Gastrocnemius medialis (tissue), 4 donors: ENCODE data around the gene RPS2. TPM values are rescaled to one million over a fixed set of nuclear protein-coding genes. Genes with fewer than 3 reads are reported as not detected.

Source experiments
- ATAC-seq, 2 donors: fragments of 150-250 bp; one replicate each; pipeline ENCODE4 v1.9.1; 2016
- DNase-seq, 2 donors: peaks; one replicate each; pipeline ENCODE4 v3.0.0-alpha.2; 2019
- H3K27ac ChIP-seq, 4 donors: fragments of 200-600 bp; sonication (generic); 1 replicate in 1 of 4; 2 replicates in 3 of 4; pipeline ENCODE4 v1.5.1; 2016 to 2018; ENCODE audit warnings: mild to moderate bottlenecking in 2 of 4, moderate library complexity in 1 of 4
- H3K27me3 ChIP-seq, 3 donors: fragments of 200-600 bp; sonication (generic) in 2 of 3; 1 replicate in 1 of 3; 2 replicates in 2 of 3; pipeline versions ENCODE4 v1.5.1 to v1.6.0; 2016 to 2019; ENCODE audit warnings: mild to moderate bottlenecking in 1 of 3, moderate library complexity in 1 of 3
- H3K36me3 ChIP-seq, 2 donors: fragments of 200-600 bp; sonication (generic) in 1 of 2; one replicate each; pipeline ENCODE4 v1.5.1; 2017 to 2018
- H3K4me1 ChIP-seq, 2 donors: fragments of 200-600 bp; sonication (generic) in 1 of 2; one replicate each; pipeline ENCODE4 v1.5.1; 2016 to 2017; ENCODE audit warnings: mild to moderate bottlenecking in 2 of 2
- H3K4me3 ChIP-seq, 4 donors: fragments of 200-600 bp; sonication (generic) in 3 of 4; 1 replicate in 1 of 4; 2 replicates in 3 of 4; pipeline ENCODE4 v1.5.1; 2016 to 2019; ENCODE audit warnings: mild to moderate bottlenecking in 2 of 4
- H3K9me3 ChIP-seq, 3 donors: fragments of 200-600 bp; sonication (generic) in 2 of 3; 1 replicate in 1 of 3; 2 replicates in 2 of 3; pipeline ENCODE4 v1.5.1; 2016 to 2019
- POLR2A ChIP-seq, 2 donors: fragments of 450-650 bp; IDR thresholded peaks; one replicate each; pipeline ENCODE4 v1.6.1; 2017; ENCODE audit warnings: antibody characterized with exemption in 2 of 2, mild to moderate bottlenecking in 2 of 2, moderate library complexity in 2 of 2
- in situ Hi-C, 4 donors: fragments of 200-750 bp; cut with MboI; loops; one replicate each; pipeline versions ENCODE4 v1.15.0 to v1.8.0; 2017; ENCODE audit warnings: low sequenced_read_pairs in 4 of 4
- intact Hi-C: fragments of 100-400 bp; cut with DNase I; formaldehyde crosslinking; loops from one replicate; pipeline ENCODE4 v1.15.1; 2023; ENCODE audit warnings: low total_unique reads
- total RNA-seq, 4 donors: library from RNA; depleted of rRNA; stranded (reverse); fragments of >200 nt; gene quantifications; one replicate each; pipeline versions ENCODE4 v1.1.0 to v1.2.3, GENCODE V29; 2016
- TF ChIP-seq, protein P1 (sequence below), 5 experiments: fragments of 450-650 bp in 3 of 5; fragments of 200-600 bp in 2 of 5; sonication (generic) in 2 of 5; IDR thresholded peaks in 4 of 5; conservative IDR thresholded peaks in 1 of 5; 1 replicate in 4 of 5; 2 replicates in 1 of 5; pipeline ENCODE4 v1.5.1; 2016 to 2019; ENCODE audit warnings: antibody characterized with exemption in 5 of 5, mild to moderate bottlenecking in 3 of 5, moderate library complexity in 3 of 5

Gene RPS2
- total RNA-seq, 4 donors from 2014 or later, result 1,162 to 1,876 (median 1,684) TPM

DNA sequence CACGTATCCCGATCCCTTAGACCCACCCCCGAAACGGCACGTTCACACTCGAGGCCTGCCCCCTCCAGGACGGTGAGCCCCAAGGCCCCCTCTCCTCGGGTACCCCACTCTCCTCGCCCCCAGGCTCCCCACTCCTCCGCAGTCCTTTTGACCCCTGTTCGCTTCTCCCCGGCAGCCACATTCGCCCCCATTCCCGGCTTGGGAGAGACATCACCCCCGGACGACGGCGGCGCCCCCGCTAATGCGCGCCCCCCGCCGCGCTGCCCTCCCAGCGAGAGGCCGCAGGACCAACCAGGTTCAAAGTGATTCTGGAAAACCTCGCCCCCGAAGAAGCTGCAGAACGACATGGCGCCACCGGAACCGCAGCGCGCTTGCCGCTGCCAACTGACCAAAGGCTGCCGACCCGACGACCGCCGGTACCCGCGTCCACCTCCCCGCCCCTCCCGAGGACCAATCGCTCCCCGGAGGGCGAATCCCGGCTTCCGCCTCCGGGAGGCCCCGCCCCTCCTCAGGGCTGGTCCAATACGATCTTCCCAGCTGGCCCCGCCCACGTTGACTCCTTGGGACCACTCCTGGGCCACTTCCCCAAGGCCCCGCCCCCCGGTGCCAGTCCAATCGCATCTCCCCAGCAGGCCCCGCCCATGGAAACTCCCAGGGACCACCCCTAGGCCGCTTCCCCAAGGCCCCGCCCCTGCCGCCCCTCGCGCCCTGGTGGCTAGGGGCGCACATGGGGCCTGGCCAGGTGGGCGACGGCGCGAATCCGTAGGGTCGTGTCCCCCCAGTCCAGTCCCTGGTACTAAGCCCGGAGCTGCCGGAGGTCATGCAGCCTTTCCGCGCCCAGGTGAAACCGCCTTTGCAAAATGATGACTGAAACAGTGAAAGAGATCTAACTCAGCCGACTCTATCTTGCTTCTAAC lies 21.6 kb downstream of the RPS2 start, which contains the start of gene MSRB1:
MSRB1 (minus strand) TSS at position 390 of the 917 bp plus-strand sequence; CDS start at position 347, 43 bp downstream.
- in situ Hi-C loops (no loop called here), intact Hi-C loops (loop anchor here (10.0 kb wide), 1 partner anchor 592 kb away; the partner anchor contains the start of genes CEMP1 and PDPK1)
- H3K27ac ChIP-seq, result peak within 1 kb of the TSS; percentile 98 to 100 (median 98)
- ATAC-seq (peak; percentile 59 to 80), DNase-seq (peak; percentile 100)
- peaks cover 29 to 58% of the 10 kb centered on the region in 2 donors for H3K4me1 ChIP-seq
- no peaks in the 10 kb centered on the region for H3K27me3 ChIP-seq
- no peaks in the 10 kb centered on the region for H3K9me3 ChIP-seq
- H3K36me3 ChIP-seq, result peaks cover 2 to 26% of the 10 kb centered on the region in 2 donors
- H3K4me3 ChIP-seq, result peak within 1 kb of the TSS; percentile 81 to 99 (median 94)
- TF ChIP-seq, protein P1, sequence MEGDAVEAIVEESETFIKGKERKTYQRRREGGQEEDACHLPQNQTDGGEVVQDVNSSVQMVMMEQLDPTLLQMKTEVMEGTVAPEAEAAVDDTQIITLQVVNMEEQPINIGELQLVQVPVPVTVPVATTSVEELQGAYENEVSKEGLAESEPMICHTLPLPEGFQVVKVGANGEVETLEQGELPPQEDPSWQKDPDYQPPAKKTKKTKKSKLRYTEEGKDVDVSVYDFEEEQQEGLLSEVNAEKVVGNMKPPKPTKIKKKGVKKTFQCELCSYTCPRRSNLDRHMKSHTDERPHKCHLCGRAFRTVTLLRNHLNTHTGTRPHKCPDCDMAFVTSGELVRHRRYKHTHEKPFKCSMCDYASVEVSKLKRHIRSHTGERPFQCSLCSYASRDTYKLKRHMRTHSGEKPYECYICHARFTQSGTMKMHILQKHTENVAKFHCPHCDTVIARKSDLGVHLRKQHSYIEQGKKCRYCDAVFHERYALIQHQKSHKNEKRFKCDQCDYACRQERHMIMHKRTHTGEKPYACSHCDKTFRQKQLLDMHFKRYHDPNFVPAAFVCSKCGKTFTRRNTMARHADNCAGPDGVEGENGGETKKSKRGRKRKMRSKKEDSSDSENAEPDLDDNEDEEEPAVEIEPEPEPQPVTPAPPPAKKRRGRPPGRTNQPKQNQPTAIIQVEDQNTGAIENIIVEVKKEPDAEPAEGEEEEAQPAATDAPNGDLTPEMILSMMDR (IDR thresholded peaks at IDR 0.05 in 4 of 5, conservative IDR thresholded peaks at IDR 0.05 in 1 of 5), result peak in 1 of 5 experiments; percentile 18
- peak; percentile 98 to 100 for TF ChIP-seq POLR2A (IDR thresholded peaks at IDR 0.05)

DNA sequence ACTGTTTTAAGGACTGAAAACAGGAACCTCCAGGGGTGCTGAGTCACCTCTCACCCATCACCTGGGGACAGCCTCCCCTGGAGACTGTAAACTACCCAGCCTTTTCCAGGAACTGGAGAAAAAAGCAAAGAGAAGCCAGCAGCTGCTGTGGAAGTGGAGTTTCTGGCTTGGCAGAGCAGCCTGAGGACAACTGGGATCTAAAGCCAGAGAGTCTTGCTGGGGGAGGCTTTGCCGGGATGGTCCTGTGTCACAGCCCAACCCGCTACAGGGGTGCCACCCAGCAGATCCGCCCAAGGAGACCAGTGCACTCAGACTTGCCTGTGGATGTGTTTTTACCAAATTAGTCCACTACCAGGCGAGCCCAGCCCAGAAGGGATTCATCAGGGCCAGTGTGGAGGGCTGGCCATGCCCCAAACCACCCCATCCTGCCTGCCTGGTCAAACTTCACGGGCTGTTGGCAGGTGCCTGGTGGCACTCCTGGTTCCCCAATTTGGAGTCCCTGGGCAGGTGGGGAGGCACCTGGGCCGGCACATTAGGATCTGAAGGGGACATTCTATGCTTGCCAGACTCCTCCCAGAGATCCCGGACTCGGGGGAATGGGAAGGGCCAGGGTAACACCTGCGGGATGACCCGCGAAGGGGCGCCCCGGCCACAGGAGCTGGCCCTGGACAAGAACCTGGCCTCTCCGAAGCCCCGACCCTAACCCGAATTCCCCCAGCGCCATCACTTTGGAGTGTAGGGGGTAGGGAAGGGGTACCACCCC lies 22.4 kb downstream of the RPS2 start:
- peaks cover 4 to 35% of the 10 kb centered on the region in 2 donors for H3K36me3 ChIP-seq
- H3K4me1 ChIP-seq, result peaks cover 28 to 52% of the 10 kb centered on the region in 2 donors
- peak overlapping the region; percentile 81 to 99 (median 94) for H3K4me3 ChIP-seq
- DNase-seq (peak in 1 of 2 donors; percentile 50), ATAC-seq (peak; percentile 0 to 5)
- H3K27me3 ChIP-seq, result no peaks in the 10 kb centered on the region
- peak overlapping the region; percentile 98 to 100 (median 98) for H3K27ac ChIP-seq
- no peaks in the 10 kb centered on the region for H3K9me3 ChIP-seq
- intact Hi-C loops, result loop anchor here (10.0 kb wide), 1 partner anchor 593 kb away; the partner anchor contains the start of genes CEMP1 and PDPK1
- in situ Hi-C loops, result no loop called here
- TF ChIP-seq, protein P1 (IDR thresholded peaks at IDR 0.05 in 4 of 5, conservative IDR thresholded peaks at IDR 0.05 in 1 of 5), result no peak
- TF ChIP-seq POLR2A (IDR thresholded peaks at IDR 0.05), result no peak

GRCh38 chr16:1941162-1942046 lies 23.2 kb downstream of the RPS2 start:
- DNase-seq (peak in 1 of 2 donors; percentile 84), ATAC-seq (peak; percentile 27 to 42)
- TF ChIP-seq, protein P1 (IDR thresholded peaks at IDR 0.05 in 4 of 5, conservative IDR thresholded peaks at IDR 0.05 in 1 of 5), result peak in 4 of 5 experiments; percentile 24 to 48 (median 36)
- peak; percentile 47 to 76 for TF ChIP-seq POLR2A (IDR thresholded peaks at IDR 0.05)
- intact Hi-C loops (loop anchor here (10.0 kb wide), 1 partner anchor 593 kb away; the partner anchor contains the start of genes CEMP1 and PDPK1), in situ Hi-C loops (no loop called here)
- Histone ChIP-seq H3K27ac (peak overlapping the region; percentile 98 to 100 (median 98)), H3K4me1 (peaks cover 28 to 44% of the 10 kb centered on the region in 2 donors), H3K36me3 (peaks cover 4 to 39% of the 10 kb centered on the region in 2 donors), H3K27me3 (no peaks in the 10 kb centered on the region), H3K4me3 (peak overlapping the region; percentile 81 to 99 (median 94)), H3K9me3 (no peaks in the 10 kb centered on the region)
